NCI-H226 (cell line): ENCODE data around the gene CHKB.
A peak's percentile ranks its signal among the peaks of the same experiment; 100 is the strongest.

Experiments used
- DNase-seq: peaks from one replicate; pipeline ENCODE4 v3.0.0-alpha.2; 2015

Gene CHKB

DNA sequence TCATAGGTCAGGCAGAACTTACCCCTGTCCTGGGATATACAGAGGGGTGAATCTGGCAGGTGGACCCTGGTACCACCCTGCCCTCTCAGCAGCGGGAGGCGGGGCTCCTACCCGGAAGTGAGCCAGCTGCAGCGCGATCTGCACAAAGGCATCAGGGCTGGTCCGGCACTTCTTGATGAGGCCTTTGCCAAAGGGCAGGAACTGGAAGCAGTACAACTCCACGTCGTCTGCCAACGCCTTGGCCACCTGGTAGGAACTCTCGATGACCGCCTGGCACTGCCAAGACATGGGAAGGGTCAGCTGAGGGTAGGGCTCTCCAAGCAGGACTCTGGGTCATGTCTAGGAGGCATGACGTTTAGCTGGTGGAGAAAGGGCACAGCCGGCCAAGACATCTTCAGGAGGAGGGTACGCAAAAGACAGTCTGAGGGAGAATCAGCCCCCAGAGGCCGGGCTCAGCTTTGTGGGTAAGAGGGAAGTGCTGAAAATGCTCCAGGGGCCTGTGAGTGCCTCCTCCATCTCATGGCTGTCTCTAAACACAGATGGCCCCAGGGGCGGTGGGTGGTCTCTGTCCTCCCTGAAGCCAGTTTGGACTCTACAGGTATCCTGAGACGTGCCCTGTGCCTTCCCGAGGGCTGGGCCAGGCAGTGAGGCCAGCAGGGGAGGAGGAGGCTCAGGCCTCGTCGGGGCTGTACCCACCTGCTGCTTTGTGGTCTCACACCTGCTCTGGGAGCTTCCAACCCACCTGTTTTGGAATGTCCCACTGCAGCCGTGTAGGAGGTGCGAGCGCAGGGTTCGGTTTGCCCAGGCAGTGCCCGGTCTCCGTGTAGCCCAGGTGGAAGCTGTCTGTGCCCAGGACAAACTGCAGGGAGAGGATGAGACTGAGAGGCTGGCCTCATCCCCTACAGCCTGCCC is 11.1 kb downstream of the CHKB start:
- no peak for DNase-seq

- no peak for DNase-seq
Observed at GRCh38 chr22:50570861-50571260, 11.8 kb downstream of the CHKB start.

- DNase-seq = no peak
Observed at GRCh38 chr22:50569896-50570535, 12.6 kb downstream of the CHKB start.

DNA sequence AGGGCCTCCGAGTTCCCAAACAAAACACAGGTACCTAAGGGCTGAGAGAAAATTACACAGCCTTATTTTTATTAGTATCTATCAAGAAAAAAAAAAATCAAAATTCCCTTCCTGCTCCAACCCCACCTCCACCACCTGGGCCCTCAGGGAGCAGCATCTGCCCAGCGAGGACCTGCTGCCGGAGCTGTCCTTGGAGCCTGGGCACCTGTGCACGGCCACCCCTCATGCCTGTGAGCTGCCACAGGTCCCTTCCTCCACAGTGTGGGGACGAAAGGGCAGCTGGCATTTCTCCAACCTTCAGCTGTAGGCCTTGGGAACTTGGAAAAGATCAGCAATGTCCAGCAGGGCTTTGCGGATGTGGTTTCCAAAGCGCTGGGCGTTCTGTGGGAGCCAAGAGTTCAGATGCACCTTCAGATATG is 13.6 kb downstream of the CHKB start:
- DNase-seq = no peak

- no peak for DNase-seq
Observed at GRCh38 chr22:50568626-50569025, 14.0 kb downstream of the CHKB start.

- DNase-seq = no peak
Observed at GRCh38 chr22:50567721-50568252, 14.9 kb downstream of the CHKB start.

DNA sequence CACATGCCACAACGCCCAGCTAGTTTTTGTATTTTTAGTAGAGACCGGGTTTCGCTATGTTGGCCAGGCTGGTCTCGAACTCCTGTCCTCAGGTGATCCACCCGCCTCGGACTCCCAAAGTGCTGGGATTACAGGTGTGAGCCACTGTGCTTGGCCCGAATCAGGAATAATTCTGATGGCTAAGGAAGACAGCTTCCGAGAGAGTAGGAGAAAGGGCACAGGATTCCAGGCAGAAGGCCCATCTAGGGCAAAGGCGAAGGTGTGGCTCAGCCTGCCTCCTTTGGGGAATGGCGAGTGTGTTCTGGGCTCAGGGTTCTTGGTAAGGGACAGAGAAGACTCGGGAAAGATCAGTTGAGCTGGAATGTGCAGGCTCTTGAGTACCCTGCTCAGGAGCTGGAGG is 18.4 kb downstream of the CHKB start:
- DNase-seq = no peak

DNA sequence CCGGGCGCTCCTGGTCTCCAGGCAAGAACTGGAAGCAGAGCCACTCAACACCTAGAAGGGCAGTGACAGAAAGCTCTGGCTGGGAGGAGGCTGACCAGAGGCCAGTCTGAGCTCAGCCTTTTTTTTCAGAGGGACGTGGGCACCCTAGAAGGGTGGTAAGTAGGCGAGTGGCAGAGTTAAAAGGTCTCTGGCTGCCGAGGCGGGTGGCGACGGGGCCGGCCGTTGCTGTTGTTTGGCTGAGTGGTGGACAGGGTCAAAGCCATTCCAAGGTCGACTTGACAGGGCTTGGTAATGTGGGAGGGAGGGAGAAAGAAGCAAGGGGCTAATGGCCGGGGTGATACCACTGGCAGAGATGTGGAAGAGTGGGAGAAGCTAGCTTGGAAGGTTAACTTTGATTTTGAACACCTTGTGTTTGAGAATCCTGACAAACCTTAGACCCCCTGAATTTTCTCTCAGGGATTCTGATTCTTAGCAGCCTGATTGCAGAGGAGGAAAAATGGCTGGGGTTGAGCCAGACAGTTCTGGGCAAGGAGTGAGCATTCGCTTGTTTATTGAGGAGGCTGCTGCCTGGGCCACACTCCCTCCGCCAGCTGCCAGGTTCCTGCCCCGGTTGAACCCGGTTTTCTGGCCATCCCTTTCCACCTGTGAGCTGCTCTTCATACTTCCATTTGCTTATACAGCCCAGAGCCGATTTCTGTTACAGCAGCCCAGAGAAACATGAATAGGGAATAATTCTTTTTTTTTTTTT is 19.1 kb downstream of the CHKB start:
- DNase-seq = no peak

DNA sequence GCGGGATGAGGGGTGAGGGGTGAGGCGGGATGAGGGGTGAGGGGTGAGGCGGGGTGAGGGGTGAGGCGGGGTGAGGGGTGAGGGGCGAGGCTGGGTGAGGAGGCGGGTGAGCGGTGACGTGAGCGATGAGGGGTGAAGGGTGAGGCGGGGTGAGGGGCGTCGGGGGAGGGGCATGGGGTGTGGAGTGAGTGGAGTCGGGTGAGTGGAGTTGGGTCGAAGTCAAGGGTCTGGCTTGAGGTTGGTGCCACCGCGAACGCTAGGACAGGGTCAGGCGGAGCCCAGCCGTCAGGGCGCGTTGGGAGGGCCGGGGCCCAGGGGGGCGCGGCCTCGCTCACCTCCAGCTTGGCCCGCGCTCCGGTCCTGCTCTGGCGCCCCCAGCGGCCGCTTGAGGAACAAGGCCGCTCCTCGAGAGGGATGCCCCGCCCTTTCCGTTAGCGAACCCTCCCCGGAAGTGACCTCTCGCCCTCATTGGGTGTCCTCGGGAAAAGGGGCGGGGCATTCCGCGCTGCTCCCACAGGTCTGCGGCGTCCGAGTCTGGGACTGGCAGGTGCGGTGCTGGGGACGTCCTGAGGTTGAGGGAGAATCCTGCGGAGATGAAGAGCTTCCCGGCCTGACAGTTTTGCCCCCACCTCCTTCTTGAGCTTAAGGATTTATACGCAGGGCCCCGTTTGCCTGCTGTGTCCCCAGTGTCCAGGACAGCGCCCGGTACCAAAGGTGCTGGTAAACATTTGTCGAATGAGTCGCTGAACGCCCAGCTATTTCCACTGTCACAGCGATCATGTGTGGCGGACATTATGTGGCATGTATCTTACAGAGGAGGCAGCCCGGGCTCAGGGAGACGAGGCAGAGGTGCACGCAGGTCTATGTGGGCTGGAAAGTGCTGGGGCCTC is 19.9 kb downstream of the CHKB start, which contains the start of gene SYCE3:
Gene SYCE3 (minus strand): TSS at position 397 of the 890 bp plus-strand sequence. CDS start 6,514 bp downstream, outside the sequence.
- peak; percentile 55 for DNase-seq

- DNase-seq = no peak
Observed at GRCh38 chr22:50561401-50562358, 21.0 kb downstream of the CHKB start.

- DNase-seq = no peak
Observed at GRCh38 chr22:50560034-50560433, 22.6 kb downstream of the CHKB start.

- DNase-seq = no peak
Observed at GRCh38 chr22:50556703-50557102, 25.9 kb downstream of the CHKB start.

DNA sequence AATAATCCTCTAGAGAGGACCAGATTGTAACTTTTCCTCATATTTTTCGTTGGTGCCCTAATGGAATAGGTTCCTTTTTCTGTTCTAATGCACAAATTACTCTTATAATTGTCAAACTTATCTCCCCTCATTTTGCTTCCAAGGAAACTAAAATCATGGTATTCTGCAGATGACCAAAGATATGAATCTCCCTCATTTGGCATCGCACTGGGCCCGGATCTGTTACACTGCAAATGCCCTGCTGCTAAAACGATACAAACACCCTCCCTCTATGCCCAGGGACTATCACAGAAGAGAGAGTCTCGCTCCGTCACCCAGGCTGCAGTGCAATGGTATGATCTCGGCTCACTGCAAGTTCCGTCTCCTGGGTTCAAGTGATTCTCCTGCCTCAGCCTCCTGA is 29.3 kb downstream of the CHKB start:
- no peak for DNase-seq

- no peak for DNase-seq
Observed at GRCh38 chr22:50551160-50551752, 31.4 kb downstream of the CHKB start.

GRCh38 chr22:50550395-50550794 is 32.3 kb downstream of the CHKB start:
- no peak for DNase-seq

GRCh38 chr22:50548921-50549790 is 33.5 kb downstream of the CHKB start:
- DNase-seq = no peak

GRCh38 chr22:50548040-50548920 is 34.4 kb downstream of the CHKB start:
- DNase-seq = no peak

DNA sequence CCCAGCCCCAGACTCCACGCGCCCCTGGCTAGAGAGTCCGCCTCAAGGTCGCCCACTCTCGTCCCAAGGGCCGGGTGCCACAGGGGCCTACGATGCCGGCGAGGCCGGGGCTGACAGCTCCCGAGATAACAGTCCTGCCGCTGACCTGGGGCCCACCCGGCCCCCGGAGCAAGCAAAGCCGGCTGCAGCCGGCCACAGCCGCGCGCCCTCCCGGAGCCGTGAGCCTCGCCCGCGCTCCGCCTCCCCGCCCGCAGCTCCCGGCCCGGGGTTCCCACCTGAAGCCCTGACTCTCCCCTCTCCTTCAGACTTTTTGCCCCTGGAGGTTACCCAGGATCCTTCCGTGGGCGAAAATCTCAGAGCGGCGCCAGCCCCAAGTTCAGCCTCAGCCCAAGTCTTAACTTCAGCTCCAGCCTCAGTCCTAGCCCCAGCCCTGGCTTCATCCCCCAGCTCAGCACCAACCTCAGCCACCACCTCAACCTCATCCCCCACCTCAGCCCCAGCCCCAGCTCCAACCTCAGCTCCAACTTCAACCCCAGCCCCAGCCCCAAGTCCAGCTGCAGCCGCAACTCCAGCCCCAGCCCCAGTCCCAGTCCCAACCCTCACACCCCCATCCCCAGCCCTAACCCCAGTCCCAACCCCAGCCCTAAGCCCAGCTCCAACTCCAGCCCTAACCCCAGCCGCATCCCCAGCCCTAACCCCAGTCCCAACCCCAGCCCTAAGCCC is 35.2 kb downstream of the CHKB start:
- no peak for DNase-seq
